GM21526 (cell line): ENCODE data around the gene USB1.
A peak's percentile ranks its signal among the peaks of the same experiment; 100 is the strongest.

Experiments used
- ATAC-seq: cut with Tn5 transposase; IDR thresholded peaks from one replicate; pipeline ENCODE4 v1.9.1; 2021; ENCODE audit warnings: moderate library complexity; ENCODE audit not compliant: unreplicated experiment, low FRiP score

Gene USB1, protein sequence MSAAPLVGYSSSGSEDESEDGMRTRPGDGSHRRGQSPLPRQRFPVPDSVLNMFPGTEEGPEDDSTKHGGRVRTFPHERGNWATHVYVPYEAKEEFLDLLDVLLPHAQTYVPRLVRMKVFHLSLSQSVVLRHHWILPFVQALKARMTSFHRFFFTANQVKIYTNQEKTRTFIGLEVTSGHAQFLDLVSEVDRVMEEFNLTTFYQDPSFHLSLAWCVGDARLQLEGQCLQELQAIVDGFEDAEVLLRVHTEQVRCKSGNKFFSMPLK

GRCh38 chr16:58000706-58001676 is at the start of gene USB1:
Gene USB1, plus strand, starts transcription at chr16:58001407. Its CDS starts 77 bp downstream, at chr16:58001484.
- ATAC-seq = peak; percentile 79

- ATAC-seq = no peak
These were observed 48.3 kb upstream of the USB1 start for GRCh38 chr16:57952909-57953308.

GRCh38 chr16:57953857-57954256 is 47.4 kb upstream of the USB1 start:
- ATAC-seq = no peak

GRCh38 chr16:57955572-57956188 is 45.5 kb upstream of the USB1 start:
- ATAC-seq = no peak

- ATAC-seq = no peak
These were observed 44.9 kb upstream of the USB1 start for GRCh38 chr16:57956270-57956808.

DNA sequence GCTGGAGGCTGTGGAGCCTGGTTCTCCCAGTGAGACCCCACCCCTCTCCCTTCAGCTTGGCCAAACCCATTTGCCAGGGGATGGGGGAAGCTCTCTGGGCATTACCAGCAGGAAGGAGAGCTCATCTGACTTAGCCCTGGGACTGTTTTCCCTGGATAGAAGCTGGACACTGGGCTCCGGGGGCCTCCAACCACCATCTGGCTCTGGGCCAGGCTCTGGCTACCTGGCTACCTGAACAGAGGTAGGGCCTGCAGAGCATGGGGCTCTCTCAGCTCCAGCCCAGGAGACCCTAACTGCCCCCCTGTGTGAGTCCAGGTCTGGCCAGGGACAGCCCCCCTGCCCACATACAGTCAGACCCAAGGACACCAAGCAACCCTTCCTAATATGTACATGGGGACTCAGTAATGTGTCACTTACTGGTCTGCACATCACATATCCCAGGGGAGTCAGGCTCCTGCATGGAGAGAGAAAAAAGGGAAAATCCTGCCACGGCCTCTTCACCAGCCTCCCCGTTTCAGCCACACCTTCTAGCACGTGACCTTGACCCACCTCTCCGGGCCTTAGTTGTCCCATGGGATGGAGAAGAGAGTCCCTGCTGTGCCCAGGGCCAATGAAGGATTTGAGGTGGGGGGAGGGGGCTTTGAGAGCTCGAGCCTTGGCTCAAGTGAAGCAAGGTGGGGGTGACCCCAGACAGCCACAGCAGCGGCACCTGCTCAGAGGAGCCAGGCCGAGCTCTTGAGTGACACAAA is 44.1 kb upstream of the USB1 start:
- ATAC-seq = no peak

DNA sequence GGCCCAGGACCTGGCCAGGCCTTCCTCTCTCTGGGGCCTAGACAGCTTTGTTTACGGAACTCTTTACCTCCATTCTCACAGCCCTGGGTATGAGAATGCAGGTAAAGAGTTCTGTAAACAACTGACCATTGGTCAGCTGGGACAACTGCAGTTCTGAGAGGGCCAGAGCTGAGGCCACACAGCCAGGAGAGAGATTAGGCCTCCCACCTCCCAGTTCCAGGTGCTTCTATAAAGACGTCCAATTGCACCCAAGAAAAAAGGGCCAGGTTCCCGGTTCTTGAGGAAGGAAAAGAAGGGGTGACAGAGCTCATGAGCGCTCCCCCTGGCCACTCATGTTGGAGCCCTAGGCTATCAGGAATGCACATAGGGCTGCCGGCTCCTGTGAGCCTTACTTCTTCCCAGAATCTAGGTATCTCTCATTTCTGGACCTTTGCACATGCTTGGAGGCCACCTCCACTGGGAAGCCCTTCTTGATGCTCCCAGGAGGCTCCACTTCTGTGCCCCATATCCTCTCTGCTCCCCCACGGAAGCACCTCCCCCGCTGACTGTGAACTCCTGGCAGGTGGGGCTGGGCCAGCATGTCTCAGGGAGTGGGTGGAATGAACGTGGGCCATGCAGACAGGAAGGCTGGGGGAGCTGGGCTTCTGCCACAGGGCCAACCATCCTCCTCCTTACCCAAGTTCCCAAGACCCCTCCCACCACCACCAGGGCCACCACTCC is 43.4 kb upstream of the USB1 start:
- no peak for ATAC-seq

DNA sequence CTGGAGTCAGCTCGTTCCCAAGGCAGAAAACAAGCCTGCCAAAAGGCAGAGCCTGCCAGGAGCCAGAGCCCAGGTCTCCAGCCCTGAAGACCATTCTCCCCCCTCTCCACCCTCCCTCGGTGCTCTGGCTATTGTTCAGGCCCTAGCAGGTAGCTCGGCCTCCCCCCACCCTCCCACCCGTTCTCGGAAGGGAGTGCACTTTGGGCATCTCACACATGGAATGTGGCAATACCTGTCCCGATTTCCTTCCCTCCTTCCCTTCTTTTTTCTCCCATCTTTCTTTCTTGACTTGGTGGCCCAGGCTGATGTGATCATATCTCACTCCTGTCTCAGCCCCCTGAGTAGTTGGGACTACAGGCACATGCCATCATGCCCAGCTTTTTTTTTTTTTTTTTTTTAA is 42.7 kb upstream of the USB1 start:
- ATAC-seq = no peak

DNA sequence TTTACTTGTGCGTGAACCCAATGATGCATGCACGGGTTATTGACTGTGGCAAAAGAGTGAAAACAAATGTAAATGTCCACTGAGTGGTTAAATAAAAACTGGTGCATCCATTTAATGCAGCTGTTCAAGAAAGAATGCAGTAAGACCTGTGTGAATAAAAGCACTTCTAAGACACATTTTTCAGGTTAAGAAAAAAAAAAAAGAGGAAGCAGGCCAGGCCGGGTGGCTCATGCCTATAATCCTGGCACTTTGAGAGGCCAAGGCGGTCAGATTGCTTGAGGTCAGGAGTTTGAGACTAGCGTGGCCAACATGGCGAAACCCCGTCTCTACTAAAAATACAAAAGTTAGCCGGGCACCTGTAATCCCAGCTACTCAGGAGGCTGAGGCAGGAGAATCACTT is 42.1 kb upstream of the USB1 start:
- no peak for ATAC-seq

DNA sequence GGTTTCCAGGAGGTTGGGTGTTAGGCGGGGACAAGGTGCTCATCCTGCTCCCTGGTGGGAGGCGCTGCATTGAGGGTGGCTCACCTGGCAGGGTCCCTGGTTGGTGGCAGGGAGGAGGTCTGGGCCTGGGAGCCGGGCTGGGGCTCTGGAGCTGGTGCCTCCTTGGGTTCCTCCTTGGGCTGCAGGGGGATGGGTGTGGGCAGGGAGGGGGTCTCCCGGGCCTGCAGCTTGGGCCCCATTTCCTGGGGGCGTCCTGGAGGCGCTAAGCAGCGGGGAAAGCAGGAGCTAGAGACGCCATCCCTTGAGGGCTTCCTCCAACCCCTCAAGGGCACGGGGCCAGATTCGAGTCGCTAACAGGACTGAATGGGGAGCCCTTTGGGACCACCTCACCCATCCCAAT is 41.4 kb upstream of the USB1 start:
- no peak for ATAC-seq

DNA sequence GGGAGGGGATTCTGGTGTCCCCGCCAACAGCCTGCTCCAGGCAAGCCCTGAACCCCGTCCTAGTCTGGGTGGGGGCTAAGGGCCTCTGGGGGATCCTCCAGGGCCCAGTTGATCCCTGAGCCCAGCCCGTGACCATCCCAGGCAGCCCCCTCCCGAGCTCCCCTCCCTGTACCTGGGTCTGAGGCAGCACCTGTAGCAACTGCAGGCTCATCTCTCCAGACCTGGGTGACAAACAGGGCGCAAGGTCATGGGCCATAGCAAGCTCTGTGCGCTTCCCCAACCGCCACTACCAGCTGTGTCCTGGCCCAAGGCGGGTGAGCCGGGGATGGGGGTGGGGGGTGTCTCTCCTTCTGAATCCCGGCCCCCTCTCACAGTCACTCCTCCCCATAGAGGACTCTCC is 40.9 kb upstream of the USB1 start:
- no peak for ATAC-seq

DNA sequence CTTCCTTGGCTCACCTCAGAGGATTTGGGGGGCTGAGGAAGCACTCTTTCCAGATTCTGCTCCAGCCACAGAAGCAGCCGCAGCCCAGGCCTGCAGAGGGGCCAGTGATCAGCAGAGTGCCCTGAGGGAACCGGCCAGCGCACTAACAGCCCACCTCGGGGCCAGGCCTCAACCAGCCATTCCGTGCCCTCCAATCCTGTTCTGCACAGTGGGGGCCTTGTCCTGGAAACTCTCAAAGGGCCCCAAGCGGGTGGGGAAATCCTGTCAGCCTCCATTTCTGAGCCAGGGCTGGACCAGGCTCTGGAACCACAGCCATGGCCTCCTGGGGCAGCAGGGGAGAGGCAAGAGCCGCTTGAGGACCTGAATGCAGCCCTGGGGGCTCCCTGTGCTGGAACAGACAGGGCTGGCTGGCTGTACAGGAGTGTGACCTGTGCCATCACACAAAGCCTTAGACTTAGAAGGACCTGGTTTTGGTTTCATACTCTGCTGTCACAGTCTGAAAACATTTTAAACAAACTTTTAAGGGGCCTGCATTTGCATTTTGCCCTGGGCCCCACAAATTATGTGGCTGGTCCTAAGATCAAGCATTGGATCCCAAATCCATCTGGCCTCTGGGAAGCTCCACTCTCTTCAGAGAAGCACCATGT is 40.3 kb upstream of the USB1 start:
- no peak for ATAC-seq

GRCh38 chr16:57961538-57961937 is 39.7 kb upstream of the USB1 start:
- ATAC-seq = no peak

- no peak for ATAC-seq
These were observed 39.2 kb upstream of the USB1 start for GRCh38 chr16:57962046-57962445.

DNA sequence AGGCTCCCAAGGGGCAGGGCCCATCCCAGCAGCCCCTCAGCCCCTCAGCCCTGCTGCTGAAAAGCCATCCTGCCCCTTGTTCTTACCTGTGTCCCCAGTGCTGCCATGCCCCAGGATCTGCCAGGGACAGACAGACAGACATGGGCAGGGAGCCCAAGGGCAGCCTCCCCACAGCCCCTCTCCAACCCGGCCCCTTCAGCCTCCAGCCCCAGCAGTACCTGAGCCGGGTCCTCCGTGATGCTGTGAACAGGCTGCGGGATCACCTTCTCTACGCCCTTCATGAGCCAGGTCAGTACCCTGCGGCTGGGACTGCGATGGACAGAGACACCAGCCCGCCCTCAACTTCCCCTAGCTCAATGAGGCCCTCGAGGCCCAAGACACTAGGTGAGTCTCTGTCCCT is 38.5 kb upstream of the USB1 start:
- ATAC-seq = no peak

DNA sequence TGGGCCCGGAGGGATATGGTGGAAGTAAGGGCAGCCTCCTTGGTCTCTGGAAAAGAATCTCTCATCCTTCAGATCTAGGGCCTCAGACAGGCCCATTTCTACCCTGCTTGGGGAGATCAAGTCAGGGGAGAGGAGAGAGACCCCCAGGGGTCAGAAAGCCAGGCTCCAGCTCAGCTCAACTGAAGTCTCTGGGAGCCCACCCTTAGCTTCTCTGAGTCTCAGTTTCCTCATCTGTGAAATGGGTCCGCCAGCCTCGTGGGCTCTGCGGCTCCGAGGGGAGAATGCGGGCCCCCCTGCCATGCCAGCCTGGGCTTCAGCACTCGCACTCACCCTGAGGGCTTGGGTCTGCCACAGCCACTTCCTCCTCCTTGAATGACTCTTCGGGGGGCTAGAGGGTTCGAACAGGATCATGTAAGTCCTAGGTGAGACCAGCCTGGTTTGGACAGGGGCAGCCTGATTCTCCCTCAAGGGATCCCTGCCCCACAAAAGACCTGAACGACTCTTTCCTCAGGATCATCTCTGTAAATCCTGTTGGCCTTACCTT is 37.0 kb upstream of the USB1 start:
- ATAC-seq = no peak

DNA sequence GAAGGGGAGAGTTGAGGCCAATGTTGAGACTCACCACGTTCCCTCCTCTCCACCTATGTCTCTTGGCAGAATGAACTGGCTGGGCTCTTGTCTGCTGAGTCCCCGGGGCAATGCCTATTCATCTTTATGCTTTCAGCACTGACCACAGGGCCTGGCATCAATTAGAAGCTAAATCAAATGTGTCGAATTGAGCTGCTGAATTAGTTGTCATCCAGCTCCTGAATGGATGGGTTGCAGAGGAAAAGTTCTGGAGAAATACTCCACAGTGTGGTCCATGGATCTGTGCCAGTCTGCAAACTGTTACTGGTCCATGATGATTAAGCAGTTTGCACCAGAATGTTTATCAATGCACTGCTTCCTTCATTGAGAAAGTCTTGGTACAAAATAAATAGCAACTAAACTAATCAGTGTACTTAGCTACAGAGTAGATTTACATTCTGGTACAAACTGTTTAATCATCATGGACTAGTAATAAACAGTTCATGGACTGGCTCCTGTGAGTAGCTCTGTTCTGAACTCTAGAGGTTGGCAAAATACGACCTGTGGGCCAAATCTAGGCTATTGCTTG is 34.9 kb upstream of the USB1 start:
- ATAC-seq = no peak

DNA sequence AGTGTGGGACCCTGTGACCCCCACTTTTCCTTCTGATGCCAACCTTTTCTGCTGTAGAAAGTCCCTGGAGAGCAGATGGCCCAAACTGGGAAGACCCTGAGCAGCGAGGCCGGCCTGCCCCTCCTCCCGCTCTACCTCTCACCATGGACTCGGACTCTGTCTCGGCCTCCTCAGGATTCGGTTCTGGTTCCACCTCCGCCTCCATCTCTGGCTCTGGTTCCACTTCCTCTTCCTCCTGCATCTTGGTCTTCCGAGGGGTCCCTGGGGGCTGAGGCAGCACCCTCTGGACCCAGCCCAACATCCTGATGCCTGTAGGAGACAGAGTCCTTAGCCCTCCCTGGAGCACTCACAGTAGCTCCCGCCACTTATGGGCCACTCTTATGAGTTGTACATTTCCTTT is 34.2 kb upstream of the USB1 start:
- ATAC-seq = no peak

- ATAC-seq = no peak
These were observed 33.3 kb upstream of the USB1 start for GRCh38 chr16:57967916-57968315.
